Keratinocyte (primary cell): ENCODE data around the gene SLC16A9.

Experiments used
- EZH2 ChIP-seq: IDR thresholded peaks from one replicate; pipeline ENCODE4 v1.6.1; 2012; ENCODE audit warnings: inconsistent platforms, mild to moderate bottlenecking, low read length, moderate library complexity
- TF ChIP-seq, protein P1 (sequence below), 3 experiments: IDR thresholded peaks in 1 of 3; conservative IDR thresholded peaks in 1 of 3; optimal IDR thresholded peaks in 1 of 3; 2 replicates in 2 of 3; 3 replicates in 1 of 3; pipeline versions ENCODE3 to v1.5.1; 2011; ENCODE audit warnings: low read length in 3 of 3, mild to moderate bottlenecking in 3 of 3, moderate library complexity in 2 of 3, control low read depth in 1 of 3, inconsistent platforms in 1 of 3; ENCODE audit not compliant: insufficient read depth in 2 of 3; ENCODE audit errors: extremely low read depth in 1 of 3

DNA sequence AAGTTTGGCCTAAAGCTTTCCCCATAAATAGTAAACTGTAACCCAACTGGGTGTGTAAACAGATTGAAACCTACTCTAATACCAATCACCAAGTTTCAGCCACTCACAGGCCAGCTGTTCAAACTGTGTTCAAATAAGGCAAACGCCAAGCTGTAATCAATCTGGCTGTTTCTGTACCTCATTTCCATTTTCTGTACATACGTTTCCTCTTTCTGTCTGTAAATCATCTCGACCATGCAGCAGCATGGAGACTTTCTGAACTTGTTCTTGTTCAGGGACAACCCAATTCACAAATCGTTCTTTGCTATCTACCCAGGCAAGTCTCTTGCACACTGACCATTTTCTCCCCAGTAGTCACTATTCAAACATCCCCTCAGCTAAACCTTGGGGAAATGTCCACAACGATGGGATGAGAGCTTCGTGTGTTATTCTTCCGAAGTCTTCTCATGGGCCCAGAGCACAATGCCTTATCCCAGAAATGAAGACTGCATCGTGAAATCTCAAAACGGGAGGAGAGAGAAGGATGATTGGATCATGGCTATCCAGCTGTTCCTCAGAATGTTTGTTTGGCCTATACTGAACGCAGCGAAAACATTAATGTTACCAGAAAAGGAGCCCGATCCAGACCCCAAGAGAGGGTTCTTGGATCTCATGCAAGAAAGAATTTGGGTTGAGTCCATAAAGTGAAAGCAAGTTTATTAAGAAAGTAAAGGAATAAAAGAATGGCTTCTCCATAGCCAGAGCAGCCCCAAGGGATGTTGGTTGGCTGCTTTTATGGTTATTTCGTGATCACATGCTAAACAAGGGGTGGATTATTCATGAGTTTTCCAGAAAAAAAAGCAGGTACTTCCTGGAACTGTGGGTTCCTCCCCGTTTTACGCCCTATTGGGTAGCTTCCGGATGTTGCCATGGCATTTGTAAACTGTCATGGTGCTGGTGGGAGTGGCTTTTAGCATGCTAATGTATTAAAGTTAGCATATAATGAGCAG is 86.2 kb downstream of the SLC16A9 start:
- TF ChIP-seq, protein P1, sequence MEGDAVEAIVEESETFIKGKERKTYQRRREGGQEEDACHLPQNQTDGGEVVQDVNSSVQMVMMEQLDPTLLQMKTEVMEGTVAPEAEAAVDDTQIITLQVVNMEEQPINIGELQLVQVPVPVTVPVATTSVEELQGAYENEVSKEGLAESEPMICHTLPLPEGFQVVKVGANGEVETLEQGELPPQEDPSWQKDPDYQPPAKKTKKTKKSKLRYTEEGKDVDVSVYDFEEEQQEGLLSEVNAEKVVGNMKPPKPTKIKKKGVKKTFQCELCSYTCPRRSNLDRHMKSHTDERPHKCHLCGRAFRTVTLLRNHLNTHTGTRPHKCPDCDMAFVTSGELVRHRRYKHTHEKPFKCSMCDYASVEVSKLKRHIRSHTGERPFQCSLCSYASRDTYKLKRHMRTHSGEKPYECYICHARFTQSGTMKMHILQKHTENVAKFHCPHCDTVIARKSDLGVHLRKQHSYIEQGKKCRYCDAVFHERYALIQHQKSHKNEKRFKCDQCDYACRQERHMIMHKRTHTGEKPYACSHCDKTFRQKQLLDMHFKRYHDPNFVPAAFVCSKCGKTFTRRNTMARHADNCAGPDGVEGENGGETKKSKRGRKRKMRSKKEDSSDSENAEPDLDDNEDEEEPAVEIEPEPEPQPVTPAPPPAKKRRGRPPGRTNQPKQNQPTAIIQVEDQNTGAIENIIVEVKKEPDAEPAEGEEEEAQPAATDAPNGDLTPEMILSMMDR (optimal IDR thresholded peaks at IDR 0.05 in 1 of 3, IDR thresholded peaks at IDR 0.05 in 1 of 3, conservative IDR thresholded peaks at IDR 0.05 in 1 of 3; ENCODE audit: extremely low read depth in 1 of 3, insufficient read depth in 2 of 3, low read length in 3 of 3): no peak
- no peak for TF ChIP-seq EZH2
